Posterior cingulate gyrus (tissue), 11 donors: ENCODE results near the gene PICALM.
A peak's percentile ranks its signal among the peaks of the same experiment; 100 is the strongest.

Experiments
- DNase-seq, 10 donors: peaks; one replicate each; pipeline versions ENCODE4 v3.0.0 to v3.0.0-alpha.2; 2020 to 2021; ENCODE audit warnings: mixed read lengths in 3 of 10
- intact Hi-C: fragments of 100-400 bp; cut with DNase I; formaldehyde crosslinking; loops from one replicate; pipeline ENCODE4 v1.15.1; 2023

PICALM gene

DNA sequence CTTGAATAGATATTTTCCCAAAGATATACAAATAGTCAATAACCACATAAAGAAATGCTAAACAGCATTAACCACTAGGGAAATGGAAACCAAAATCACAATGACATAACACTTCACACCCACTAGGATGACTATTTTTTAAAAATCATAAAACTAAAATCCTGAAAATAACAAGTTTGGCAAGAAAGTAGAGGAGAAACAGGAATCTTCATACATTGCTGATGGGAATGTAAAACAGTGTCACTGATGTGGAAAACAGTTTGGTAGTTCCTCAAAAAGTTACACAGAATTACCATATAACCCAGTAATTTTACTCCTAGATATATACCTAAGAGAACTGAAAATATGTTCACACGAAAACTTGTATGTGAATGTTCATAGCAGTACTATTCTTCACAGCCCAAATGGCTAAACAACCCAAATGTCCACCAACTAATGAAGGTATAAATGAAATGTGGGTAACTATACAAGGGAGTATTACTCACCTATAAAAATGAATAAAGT lies 12.5 kb downstream of the PICALM start:
- intact Hi-C loops = no loop called here
- no peak for DNase-seq

DNA sequence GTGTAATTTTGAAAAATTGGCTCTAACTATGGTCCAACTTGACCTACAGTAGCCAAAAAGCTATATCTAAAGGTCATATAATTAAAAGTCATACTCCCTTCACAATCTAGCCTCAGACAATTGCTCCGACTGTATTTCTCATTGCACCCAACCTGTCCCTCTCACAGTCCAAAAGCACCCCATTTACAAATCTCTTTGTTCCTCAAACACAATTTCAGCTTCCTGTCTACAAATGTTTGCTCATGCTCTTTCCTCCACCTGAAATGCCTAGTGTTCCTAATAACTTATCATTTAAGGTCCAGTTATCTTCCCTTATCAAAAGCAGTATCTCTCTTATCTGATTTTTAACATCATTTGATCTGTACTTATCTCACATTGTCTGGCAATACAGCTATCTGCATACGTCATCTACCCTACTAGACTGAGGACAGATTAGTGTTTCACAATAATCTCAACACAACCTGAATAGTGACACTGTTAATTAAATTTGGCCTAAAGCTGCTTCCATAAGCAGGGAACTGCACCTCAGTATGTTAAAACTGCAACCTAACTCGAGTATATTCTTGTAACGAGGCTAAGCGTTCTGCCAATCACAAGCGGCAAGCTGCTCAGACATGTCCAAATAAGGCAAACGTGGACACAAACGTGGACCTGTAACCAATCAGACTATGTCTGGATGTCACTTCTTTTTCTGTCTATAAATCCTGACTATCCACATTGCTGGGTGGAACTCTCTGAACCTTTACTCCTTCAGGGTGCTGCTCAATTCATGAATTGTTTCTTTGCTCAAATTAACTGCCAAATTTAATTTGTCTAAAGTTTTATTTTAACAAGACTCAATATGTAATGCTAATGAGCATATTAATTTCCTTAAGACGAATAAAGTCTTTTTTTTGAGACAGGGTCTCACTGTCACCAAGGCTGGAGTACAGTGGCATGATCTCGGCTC lies 15.9 kb downstream of the PICALM start:
- DNase-seq = no peak
- intact Hi-C loops = no loop called here

DNA sequence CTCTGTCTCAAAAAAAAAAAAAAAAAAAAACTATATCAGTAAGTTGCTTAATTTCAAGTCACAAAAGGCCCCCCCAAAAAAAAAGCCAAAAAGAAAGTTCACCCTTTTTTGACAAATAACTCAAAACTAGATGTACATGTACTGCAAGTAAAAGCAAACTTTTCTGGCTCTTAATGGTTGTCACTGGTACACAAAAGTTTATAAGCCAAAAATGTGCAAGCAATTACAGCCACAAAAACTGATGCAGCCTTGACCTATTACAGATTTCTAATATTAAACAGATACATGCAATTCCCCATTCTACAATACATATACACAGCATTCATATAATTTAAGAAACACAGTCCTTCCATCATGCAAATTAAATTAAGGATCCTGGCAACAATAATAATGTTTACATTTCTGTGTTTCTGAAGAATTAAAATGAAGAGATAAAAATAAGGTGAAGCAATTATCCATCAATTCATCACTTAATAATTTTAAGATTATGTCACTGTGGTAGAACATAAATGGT lies 18.6 kb downstream of the PICALM start:
- intact Hi-C loops = no loop called here
- no peak for DNase-seq

DNA sequence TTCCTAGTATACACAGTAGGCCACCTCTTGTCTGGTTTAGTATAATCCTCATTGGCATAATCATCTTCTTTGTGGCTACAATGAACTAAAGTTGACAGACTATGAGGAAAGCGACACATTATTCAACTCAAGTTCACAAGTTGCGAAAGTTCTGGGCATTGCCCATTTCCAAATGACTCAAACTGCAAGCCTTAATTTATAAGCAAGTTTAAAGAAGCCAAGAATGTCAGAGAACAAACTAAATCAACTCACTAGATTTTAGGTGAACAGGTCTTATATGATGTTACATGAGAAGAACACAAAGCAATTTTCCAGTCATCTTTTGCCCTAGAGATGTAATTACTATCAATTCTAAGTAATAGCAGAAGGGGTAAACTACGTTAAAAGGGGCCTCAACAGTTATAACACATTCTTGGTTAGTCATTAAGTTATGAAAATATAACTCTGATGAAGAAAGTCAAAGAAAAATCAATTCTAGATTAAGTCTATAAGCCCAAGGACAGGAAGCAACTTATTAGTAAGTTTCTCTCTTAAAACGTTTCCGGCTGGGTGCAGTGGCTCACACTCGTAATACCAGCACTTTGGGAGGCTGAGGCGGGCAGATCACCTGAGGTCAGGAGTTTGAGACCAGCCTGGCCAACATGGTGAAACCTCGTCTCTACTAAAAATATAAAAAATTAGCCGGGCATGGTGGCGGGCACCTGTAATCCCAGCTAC lies 21.5 kb downstream of the PICALM start:
- DNase-seq = no peak
- intact Hi-C loops = loop anchor here (10.0 kb wide), 1 partner anchor 103 kb away; no protein-coding TSS in a partner anchor

DNA sequence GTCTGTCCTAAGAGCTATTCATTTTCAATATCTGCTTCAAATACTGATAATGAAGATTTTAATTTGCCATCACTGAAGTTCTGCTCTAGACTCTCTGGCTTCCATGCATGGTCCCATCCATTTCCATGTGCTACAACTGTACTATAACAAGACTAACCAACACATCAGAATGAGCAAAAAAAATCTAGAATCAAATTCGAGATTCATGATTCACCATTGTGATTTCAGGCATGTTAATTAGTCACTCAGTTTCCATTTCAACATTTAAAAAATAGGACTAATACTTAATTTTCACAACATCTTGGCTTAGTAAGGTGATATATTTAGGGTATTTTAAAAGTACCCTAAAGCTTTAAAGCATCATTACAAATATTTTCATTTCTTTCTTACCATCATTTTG lies 22.8 kb downstream of the PICALM start:
- intact Hi-C loops = loop anchor here (10.0 kb wide), 1 partner anchor 101 kb away; no protein-coding TSS in a partner anchor
- DNase-seq = no peak

- no peak for DNase-seq
Measured at GRCh38 chr11:86043765-86044503, 24.9 kb downstream of the PICALM start.

DNA sequence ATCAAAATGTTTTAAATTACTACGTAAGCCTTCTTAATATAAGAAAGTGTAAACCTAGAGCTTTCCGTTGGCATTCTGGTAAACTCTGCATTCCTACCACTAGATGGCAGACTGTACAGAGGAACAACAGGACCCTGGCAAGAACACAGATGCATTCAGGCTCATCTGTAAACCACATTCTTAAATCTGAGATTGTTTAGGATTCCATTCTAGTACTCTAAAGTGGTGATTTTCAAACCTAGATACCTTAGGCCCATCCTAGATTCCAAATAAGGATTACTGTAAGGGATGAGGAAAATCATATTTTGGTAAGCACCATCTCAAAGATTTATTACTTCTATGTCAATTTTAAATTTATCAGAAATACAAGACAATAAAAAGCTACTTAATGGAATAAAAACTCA lies 26.9 kb downstream of the PICALM start:
- DNase-seq = peak in 3 of 10 donors; percentile 21 to 46 (median 36)
- intact Hi-C loops = loop anchor here (2.0 to 10.0 kb wide), 3 partner anchors 27 to 150 kb away; partner anchors contain the start of gene PICALM

More at GRCh38 chr11:86043765-86044503, 24.9 kb downstream of the PICALM start:
- intact Hi-C loops = loop anchor here (2.0 to 10.0 kb wide), 3 partner anchors 25 to 148 kb away; partner anchors contain the start of gene PICALM

DNA sequence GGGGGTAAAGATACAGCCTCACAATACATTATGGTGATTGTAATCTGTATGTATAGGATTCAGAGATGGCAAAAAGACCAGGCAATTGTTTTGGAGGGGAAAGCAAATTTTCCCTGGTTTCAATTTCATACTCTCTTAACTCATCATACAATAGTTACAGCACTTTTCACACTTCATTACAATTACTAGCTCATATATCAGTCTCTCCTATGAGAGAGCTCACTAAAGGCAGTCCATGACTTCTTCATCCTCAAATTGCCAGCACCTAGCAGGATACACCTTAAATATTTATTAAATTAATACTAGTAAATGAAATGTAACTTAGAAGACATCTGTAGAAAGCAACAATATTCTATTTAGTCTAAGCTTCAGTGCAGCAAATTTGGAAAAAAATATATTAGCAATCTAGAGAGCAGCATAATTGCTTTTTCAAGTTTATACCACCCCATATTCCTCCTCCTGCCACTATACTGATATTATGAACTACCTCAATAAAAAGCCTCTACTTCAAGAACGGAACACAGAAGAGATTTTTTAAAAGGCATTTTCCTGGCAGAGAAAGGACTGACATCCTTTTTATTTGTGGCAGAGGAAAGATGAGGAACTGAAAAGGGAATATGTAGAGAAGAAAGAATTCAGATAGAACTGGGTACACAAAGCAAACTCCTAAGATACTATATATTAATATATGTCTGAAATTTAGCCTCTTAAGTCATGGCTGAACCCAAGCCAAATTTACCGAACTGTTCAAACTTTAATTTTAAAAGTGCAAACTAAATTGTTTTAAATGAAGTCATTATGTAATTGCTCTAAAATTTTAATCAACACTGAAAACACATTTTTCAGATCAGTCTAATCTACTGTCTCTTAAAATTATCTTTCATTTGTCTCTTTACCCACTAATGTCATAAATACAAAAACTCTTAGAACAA lies 27.7 kb downstream of the PICALM start:
- intact Hi-C loops = loop anchor here (5.0 to 10.0 kb wide), 2 partner anchors 96 to 151 kb away; no protein-coding TSS in a partner anchor
- no peak for DNase-seq

DNA sequence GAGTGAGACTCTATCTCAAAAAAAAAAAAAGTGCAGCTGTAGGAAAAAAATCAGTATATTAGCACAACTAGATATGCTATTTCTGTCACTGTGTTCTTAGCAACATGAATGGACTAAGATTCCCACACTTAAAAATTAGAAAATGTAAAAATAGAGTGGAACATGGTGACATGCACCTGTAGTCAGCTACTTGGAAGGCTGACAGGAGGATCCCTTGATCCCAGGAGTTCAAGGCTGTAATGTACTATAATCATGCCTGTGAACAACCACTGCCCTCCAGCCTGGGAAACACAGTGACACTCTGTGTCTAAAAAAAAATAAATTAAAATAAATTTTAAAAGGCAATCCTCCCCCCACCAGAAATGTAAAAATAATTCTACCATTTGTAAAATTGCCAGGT lies 29.8 kb downstream of the PICALM start:
- no peak for DNase-seq
- intact Hi-C loops = no loop called here

DNA sequence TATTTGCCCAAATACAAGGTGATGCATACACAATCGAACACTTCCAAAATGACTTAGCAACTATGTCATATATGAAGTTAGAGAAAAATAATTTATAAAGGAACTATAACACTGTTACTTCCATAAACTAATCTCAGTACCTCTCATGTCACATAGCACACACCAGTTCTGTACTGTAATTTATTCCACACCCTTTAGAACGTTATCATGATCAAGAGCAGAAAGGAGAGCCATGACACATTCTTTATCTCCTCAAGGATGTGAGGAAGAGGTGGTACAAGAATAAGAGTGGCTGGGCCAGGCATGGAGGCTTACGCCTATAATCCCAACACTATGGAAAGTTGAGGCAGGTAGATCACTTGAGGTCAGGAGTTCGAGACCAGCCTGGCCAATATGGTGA lies 31.1 kb downstream of the PICALM start:
- DNase-seq = no peak
- intact Hi-C loops = no loop called here

DNA sequence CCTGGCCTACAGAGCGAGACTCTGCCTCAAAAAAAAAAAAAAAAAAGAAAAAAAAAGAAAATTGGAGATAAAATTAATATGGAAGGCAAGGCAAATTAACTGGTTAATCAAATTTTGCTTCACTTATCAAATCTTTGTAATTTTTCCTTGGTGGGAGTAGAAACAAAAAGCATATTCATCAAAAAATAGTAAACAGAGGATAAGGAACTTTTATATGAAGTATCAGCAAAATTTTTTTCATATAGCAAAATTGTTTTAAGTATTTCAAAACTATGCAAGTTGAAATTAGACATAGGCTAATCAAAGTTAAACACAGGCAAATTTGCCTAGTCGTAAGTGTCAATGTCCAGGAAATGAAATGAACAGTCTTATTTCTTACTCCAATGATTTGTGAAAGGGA lies 33.0 kb downstream of the PICALM start:
- DNase-seq = no peak
- intact Hi-C loops = no loop called here

DNA sequence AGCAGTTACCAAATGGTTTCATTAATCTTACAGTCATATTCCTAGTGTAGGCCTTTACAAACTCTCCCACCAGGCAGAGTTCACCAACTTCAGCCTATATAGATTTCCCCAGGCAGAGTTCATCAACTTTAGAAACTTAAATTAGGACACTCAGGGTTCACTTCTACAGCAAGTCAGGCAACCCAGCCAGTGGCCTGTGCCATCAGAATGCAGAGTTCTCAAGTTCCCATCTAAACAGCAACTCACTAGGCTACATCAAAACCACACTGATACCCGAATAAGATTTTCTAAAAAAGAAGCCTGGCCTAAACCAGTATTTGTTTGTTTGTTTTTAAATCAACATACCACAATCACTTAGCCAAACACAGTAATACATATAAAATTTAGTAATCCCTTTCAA lies 33.7 kb downstream of the PICALM start:
- intact Hi-C loops = no loop called here
- no peak for DNase-seq

GRCh38 chr11:86034710-86035109 lies 34.2 kb downstream of the PICALM start:
- intact Hi-C loops = no loop called here
- DNase-seq = no peak

DNA sequence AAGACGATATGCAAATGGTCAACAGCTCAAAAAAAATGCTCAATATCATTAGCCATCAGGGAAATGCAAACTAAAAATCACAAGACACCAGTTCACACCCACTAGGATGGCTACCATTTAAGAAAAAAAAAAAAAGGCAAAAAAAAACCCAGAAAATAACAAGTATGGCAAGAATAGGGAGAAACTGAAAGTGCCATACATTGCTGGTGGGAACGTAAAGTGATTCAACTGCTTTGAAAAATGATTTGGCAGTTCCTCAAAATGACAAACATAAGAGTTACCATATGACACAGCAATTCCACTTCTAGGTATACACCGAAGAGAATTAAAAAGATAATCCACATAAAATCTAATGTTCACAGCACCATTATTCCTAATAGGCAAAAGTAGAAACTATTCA lies 47.5 kb downstream of the PICALM start:
- no peak for DNase-seq
- intact Hi-C loops = no loop called here

DNA sequence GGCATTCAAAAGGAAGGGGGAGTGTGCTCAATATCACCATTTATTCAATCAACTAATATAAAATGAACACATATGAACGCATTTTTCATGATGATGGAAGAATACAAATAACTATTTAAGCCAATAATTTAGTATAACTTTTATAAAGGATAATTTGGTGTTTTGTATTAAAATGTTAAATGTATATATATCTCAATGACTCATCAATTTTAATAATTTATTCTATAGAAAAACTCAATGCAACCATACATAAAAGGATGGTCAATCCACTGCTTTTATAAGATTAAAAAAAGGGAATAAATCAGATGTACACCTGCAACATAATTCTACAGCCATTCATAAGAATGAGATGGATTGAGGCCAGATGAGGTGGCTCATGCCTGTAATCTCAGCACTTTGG lies 50.6 kb downstream of the PICALM start:
- no peak for DNase-seq

DNA sequence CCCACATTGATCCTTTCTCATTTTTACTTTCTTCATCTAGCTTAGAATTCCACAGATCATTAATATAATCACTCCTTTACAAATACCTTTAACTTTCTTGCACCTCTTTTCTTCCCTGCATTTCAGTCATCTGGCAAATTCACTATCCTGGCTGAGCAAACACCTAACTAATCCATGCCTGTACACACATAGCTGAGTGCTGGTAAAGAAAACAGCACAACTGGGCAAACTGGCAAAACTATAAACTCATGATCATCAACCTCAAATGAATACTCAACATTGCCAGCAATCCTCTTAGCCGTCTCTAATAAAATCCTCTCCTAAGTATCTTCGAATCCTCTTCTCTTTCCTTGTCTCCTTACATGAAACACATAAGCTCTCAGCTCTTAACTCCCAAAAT lies 52.4 kb downstream of the PICALM start:
- no peak for DNase-seq
- intact Hi-C loops = no loop called here

More for the DNA sequence above, 50.6 kb downstream of the PICALM start:
- intact Hi-C loops = no loop called here

DNA sequence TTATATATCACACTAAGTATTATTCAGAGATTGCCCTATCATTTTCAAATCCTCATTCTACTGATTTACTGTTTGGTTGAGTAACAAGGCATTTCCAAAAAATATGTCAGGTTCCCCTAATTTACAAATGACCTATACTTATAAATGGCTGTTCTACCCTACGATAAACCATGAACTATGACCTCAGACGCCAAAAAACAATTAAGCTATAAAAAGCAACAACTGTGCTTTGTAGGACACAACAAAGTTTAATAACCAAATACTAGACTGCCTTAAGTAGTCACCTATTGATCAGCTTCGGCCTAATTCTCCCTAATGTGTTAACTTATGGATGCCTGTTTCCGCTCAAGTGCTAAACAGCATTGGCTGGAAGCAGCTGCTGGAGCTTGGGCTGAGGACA lies 53.2 kb downstream of the PICALM start:
- DNase-seq = no peak
- intact Hi-C loops = no loop called here

DNA sequence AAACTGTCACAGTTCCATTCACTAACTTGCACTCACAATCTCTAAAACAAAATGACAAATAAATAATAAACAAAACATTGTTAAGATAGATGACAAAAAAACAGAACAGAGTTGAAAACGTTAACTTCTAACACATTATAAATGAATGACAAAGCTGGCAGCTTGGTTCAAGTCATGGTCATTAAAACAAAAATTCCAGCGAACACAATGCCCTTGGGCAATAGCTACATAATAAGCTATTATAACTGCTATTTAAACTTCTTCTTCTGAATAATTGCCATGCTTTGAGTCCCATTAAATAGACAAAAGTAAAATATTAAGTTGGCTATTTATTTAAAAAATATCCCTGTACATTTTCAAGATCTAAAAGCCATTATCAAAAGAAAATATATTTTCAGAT lies 54.7 kb downstream of the PICALM start:
- intact Hi-C loops = no loop called here
- no peak for DNase-seq

- intact Hi-C loops = no loop called here
- no peak for DNase-seq
Measured at GRCh38 chr11:86013713-86014112, 55.2 kb downstream of the PICALM start.
